ENCODE measurements around the gene TNFRSF14. TPM values are rescaled to one million over a fixed set of nuclear protein-coding genes. Genes with fewer than 3 reads are reported as not detected.

Gene TNFRSF14
- total and polyA plus RNA-seq, 2 experiments from 2014 or later, result 7.8 to 13.3 TPM

GRCh38 chr1:2604156-2604843 is 48.1 kb downstream of the TNFRSF14 start:
- H3K36me3 ChIP-seq (ENCODE audit: low read depth), result no peaks in the 10 kb centered on the region
- H3K4me3 ChIP-seq, result no peak overlapping the region
- no peaks in the 10 kb centered on the region for H3K9me2 ChIP-seq (ENCODE audit: insufficient read depth)
- no peaks in the 10 kb centered on the region for H3K27me3 ChIP-seq (replicated peaks; ENCODE audit: insufficient read depth)
- H3K4me1 ChIP-seq (ENCODE audit: insufficient read depth), result no peaks in the 10 kb centered on the region
- no peak overlapping the region for H3K9ac ChIP-seq
- H3F3A ChIP-seq (ENCODE audit: insufficient read depth), result no peaks in the 10 kb centered on the region
- in situ Hi-C loops (cut with MboI), result no loop called here
- H3K9me3 ChIP-seq (ENCODE audit: low read depth), result no peaks in the 10 kb centered on the region
- no peak for DNase-seq
- TF ChIP-seq EZH2phosphoT487 (IDR thresholded peaks at IDR 0.05; ENCODE audit: insufficient read depth, low read depth), result no peak
- no peak for TF ChIP-seq EZH2 (IDR thresholded peaks at IDR 0.05; ENCODE audit: insufficient read depth, poor library complexity, severe bottlenecking)
- H3K4me2 ChIP-seq (ENCODE audit: unreplicated experiment), result no peak overlapping the region
- H2AFZ ChIP-seq, result no peak overlapping the region
- no peak overlapping the region for H3K27ac ChIP-seq
- no peaks in the 10 kb centered on the region for H4K20me1 ChIP-seq (ENCODE audit: insufficient read depth)
- H3K79me2 ChIP-seq (ENCODE audit: insufficient read depth), result no peaks in the 10 kb centered on the region
- WGBS, 2 experiments (ENCODE audit: low coverage in 1 of 2, low lambda C conversion rate in 2 of 2, missing lambda C conversion rate in 2 of 2), result 59 to 61% methylated on average over 17 to 19 of the region's 19 CpGs

- Histone ChIP-seq H3K79me2 (ENCODE audit: insufficient read depth) (no peaks in the 10 kb centered on the region), H3K27ac (no peak overlapping the region), H3F3A (ENCODE audit: insufficient read depth) (no peaks in the 10 kb centered on the region), H3K36me3 (ENCODE audit: low read depth) (no peaks in the 10 kb centered on the region), H3K9me2 (ENCODE audit: insufficient read depth) (no peaks in the 10 kb centered on the region), H3K4me1 (ENCODE audit: insufficient read depth) (no peaks in the 10 kb centered on the region), H2AFZ (no peak overlapping the region), H3K4me2 (ENCODE audit: unreplicated experiment) (no peak overlapping the region), H4K20me1 (ENCODE audit: insufficient read depth) (no peaks in the 10 kb centered on the region), H3K9ac (no peak overlapping the region), H3K9me3 (ENCODE audit: low read depth) (no peaks in the 10 kb centered on the region), H3K4me3 (no peak overlapping the region), H3K27me3 (replicated peaks; ENCODE audit: insufficient read depth) (no peaks in the 10 kb centered on the region)
- no peak for DNase-seq
- in situ Hi-C loops (cut with MboI), result no loop called here
- 51 to 56% methylated on average over 14 of the region's 14 CpGs for WGBS, 2 experiments (ENCODE audit: low coverage in 1 of 2, low lambda C conversion rate in 2 of 2, missing lambda C conversion rate in 2 of 2)
- TF ChIP-seq EZH2phosphoT487 (IDR thresholded peaks at IDR 0.05; ENCODE audit: insufficient read depth, low read depth), result no peak
- TF ChIP-seq EZH2 (IDR thresholded peaks at IDR 0.05; ENCODE audit: insufficient read depth, poor library complexity, severe bottlenecking), result no peak
Observed at GRCh38 chr1:2604844-2605508, 48.8 kb downstream of the TNFRSF14 start.

GRCh38 chr1:2605509-2606395 is 49.6 kb downstream of the TNFRSF14 start:
- H3K36me3 ChIP-seq (ENCODE audit: low read depth), result no peaks in the 10 kb centered on the region
- no peaks in the 10 kb centered on the region for H3K27me3 ChIP-seq (replicated peaks; ENCODE audit: insufficient read depth)
- WGBS, 2 experiments (ENCODE audit: low coverage in 1 of 2, low lambda C conversion rate in 2 of 2, missing lambda C conversion rate in 2 of 2), result 69 to 71% methylated on average over 44 to 45 of the region's 48 CpGs
- no peak overlapping the region for H3K27ac ChIP-seq
- H3K4me1 ChIP-seq (ENCODE audit: insufficient read depth), result no peaks in the 10 kb centered on the region
- H3K79me2 ChIP-seq (ENCODE audit: insufficient read depth), result no peaks in the 10 kb centered on the region
- TF ChIP-seq EZH2 (IDR thresholded peaks at IDR 0.05; ENCODE audit: insufficient read depth, poor library complexity, severe bottlenecking), result no peak
- no peak for TF ChIP-seq EZH2phosphoT487 (IDR thresholded peaks at IDR 0.05; ENCODE audit: insufficient read depth, low read depth)
- H3K9ac ChIP-seq, result no peak overlapping the region
- in situ Hi-C loops (cut with MboI), result no loop called here
- no peaks in the 10 kb centered on the region for H4K20me1 ChIP-seq (ENCODE audit: insufficient read depth)
- no peak overlapping the region for H3K4me2 ChIP-seq (ENCODE audit: unreplicated experiment)
- H3K9me3 ChIP-seq (ENCODE audit: low read depth), result no peaks in the 10 kb centered on the region
- no peaks in the 10 kb centered on the region for H3K9me2 ChIP-seq (ENCODE audit: insufficient read depth)
- no peak for DNase-seq
- H3F3A ChIP-seq (ENCODE audit: insufficient read depth), result no peaks in the 10 kb centered on the region
- H2AFZ ChIP-seq, result no peak overlapping the region
- no peak overlapping the region for H3K4me3 ChIP-seq

- Histone ChIP-seq H3K4me3 (no peak overlapping the region), H3K27me3 (replicated peaks; ENCODE audit: insufficient read depth) (no peaks in the 10 kb centered on the region), H2AFZ (no peak overlapping the region), H3F3A (ENCODE audit: insufficient read depth) (no peaks in the 10 kb centered on the region), H3K9me2 (ENCODE audit: insufficient read depth) (no peaks in the 10 kb centered on the region), H4K20me1 (ENCODE audit: insufficient read depth) (no peaks in the 10 kb centered on the region), H3K27ac (no peak overlapping the region), H3K4me2 (ENCODE audit: unreplicated experiment) (no peak overlapping the region), H3K4me1 (ENCODE audit: insufficient read depth) (no peaks in the 10 kb centered on the region), H3K79me2 (ENCODE audit: insufficient read depth) (no peaks in the 10 kb centered on the region), H3K9me3 (ENCODE audit: low read depth) (no peaks in the 10 kb centered on the region), H3K9ac (no peak overlapping the region), H3K36me3 (ENCODE audit: low read depth) (no peaks in the 10 kb centered on the region)
- no peak for DNase-seq
- 58 to 69% methylated on average over 12 to 15 of the region's 15 CpGs for WGBS, 2 experiments (ENCODE audit: low coverage in 1 of 2, low lambda C conversion rate in 2 of 2, missing lambda C conversion rate in 2 of 2)
- no peak for TF ChIP-seq EZH2phosphoT487 (IDR thresholded peaks at IDR 0.05; ENCODE audit: insufficient read depth, low read depth)
- TF ChIP-seq EZH2 (IDR thresholded peaks at IDR 0.05; ENCODE audit: insufficient read depth, poor library complexity, severe bottlenecking), result no peak
- in situ Hi-C loops (cut with MboI), result no loop called here
Observed at GRCh38 chr1:2606396-2606880, 50.3 kb downstream of the TNFRSF14 start.
